Measurements from ENCODE around the gene TLE5.
"Not testable (repeated sequence)": the region's sequence is repeated elsewhere in the genome, so short reads cannot be mapped to it uniquely, and the experiment has no call there.

Gene TLE5

GRCh38 chr19:3015126-3016057 lies 46.9 kb downstream of the TLE5 start:
- Histone ChIP-seq H3K4me1 (ENCODE audit: control insufficient read depth in 1 of 2, insufficient read depth in 1 of 2, low read depth in 1 of 2, low read length in 1 of 2) (no peaks in the 10 kb centered on the region), H3K27me3 (no peaks in the 10 kb centered on the region), H3K36me3 (no peaks in the 10 kb centered on the region), H3K4me3 (ENCODE audit: low read depth in 1 of 2, low read length in 1 of 2) (no peak overlapping the region), H3K9me3 (no peaks in the 10 kb centered on the region), H3K27ac (no peak overlapping the region)
- TF ChIP-seq CTCF (IDR thresholded peaks at IDR 0.05), result no peak

- H3K4me1 ChIP-seq (ENCODE audit: control insufficient read depth in 1 of 2, insufficient read depth in 1 of 2, low read depth in 1 of 2, low read length in 1 of 2), result no peaks in the 10 kb centered on the region
- TF ChIP-seq CTCF (IDR thresholded peaks at IDR 0.05), result no peak
- no peaks in the 10 kb centered on the region for H3K27me3 ChIP-seq
- H3K36me3 ChIP-seq, result no peaks in the 10 kb centered on the region
- H3K27ac ChIP-seq, result no peak overlapping the region
- no peak overlapping the region for H3K4me3 ChIP-seq (ENCODE audit: low read depth in 1 of 2, low read length in 1 of 2)
- no peaks in the 10 kb centered on the region for H3K9me3 ChIP-seq
Observed at GRCh38 chr19:3014135-3014534, 48.2 kb downstream of the TLE5 start.

- TF ChIP-seq CTCF (IDR thresholded peaks at IDR 0.05), result no peak
- Histone ChIP-seq H3K4me3 (ENCODE audit: low read depth in 1 of 2, low read length in 1 of 2) (no peak overlapping the region), H3K4me1 (ENCODE audit: control insufficient read depth in 1 of 2, insufficient read depth in 1 of 2, low read depth in 1 of 2, low read length in 1 of 2) (no peaks in the 10 kb centered on the region), H3K27me3 (no peaks in the 10 kb centered on the region), H3K36me3 (no peaks in the 10 kb centered on the region), H3K27ac (no peak overlapping the region), H3K9me3 (no peaks in the 10 kb centered on the region)
Observed at GRCh38 chr19:3013263-3013725, 49.0 kb downstream of the TLE5 start.

- H3K27me3 ChIP-seq, result no peaks in the 10 kb centered on the region
- no peaks in the 10 kb centered on the region for H3K4me1 ChIP-seq (ENCODE audit: control insufficient read depth in 1 of 2, insufficient read depth in 1 of 2, low read depth in 1 of 2, low read length in 1 of 2)
- no peak overlapping the region for H3K4me3 ChIP-seq (ENCODE audit: low read depth in 1 of 2, low read length in 1 of 2)
- H3K27ac ChIP-seq, result no peak overlapping the region
- H3K9me3 ChIP-seq, result no peaks in the 10 kb centered on the region
- no peak for TF ChIP-seq CTCF (IDR thresholded peaks at IDR 0.05)
- no peaks in the 10 kb centered on the region for H3K36me3 ChIP-seq
Observed at GRCh38 chr19:3012621-3013262, 49.6 kb downstream of the TLE5 start.

GRCh38 chr19:3012059-3012458 lies 50.2 kb downstream of the TLE5 start:
- H3K27me3 ChIP-seq; H3K4me3 ChIP-seq (ENCODE audit: low read depth in 1 of 2, low read length in 1 of 2); H3K9me3 ChIP-seq; H3K27ac ChIP-seq; H3K4me1 ChIP-seq (ENCODE audit: control insufficient read depth in 1 of 2, insufficient read depth in 1 of 2, low read depth in 1 of 2, low read length in 1 of 2); H3K36me3 ChIP-seq: not testable (repeated sequence)

- no peak overlapping the region for H3K27ac ChIP-seq
- no peak for TF ChIP-seq CTCF (IDR thresholded peaks at IDR 0.05)
- no peaks in the 10 kb centered on the region for H3K27me3 ChIP-seq
- no peaks in the 10 kb centered on the region for H3K4me1 ChIP-seq (ENCODE audit: control insufficient read depth in 1 of 2, insufficient read depth in 1 of 2, low read depth in 1 of 2, low read length in 1 of 2)
- no peaks in the 10 kb centered on the region for H3K9me3 ChIP-seq
- no peak overlapping the region for H3K4me3 ChIP-seq (ENCODE audit: low read depth in 1 of 2, low read length in 1 of 2)
- H3K36me3 ChIP-seq, result no peaks in the 10 kb centered on the region
Observed at GRCh38 chr19:3010871-3011270, 51.4 kb downstream of the TLE5 start.
